K562 (cell line): ENCODE results near the gene CCDC137. TPM values are rescaled to one million over a fixed set of nuclear protein-coding genes. Genes with fewer than 3 reads are reported as not detected.

Source experiments
- ARID3B ChIP-seq: fragments of 250-450 bp; sonication (Bioruptor Pico); IDR thresholded peaks from 2 replicates; pipeline ENCODE4 v1.4.0; 2020; ENCODE audit warnings: borderline replicate concordance
- ASH1L ChIP-seq: fragments of 450-650 bp; IDR thresholded peaks from 2 replicates; pipeline ENCODE4 v1.6.1; 2018; ENCODE audit warnings: borderline replicate concordance, mild to moderate bottlenecking, low read depth; ENCODE audit not compliant: partially characterized antibody
- CREB3 ChIP-seq: fragments of 450-650 bp; conservative IDR thresholded peaks from 2 replicates; pipeline ENCODE4 v1.6.1; 2016; ENCODE audit warnings: missing genetic modification characterization, low read depth, mild to moderate bottlenecking, missing compliant biosample characterization, moderate library complexity
- ELK1 ChIP-seq: sonication (generic); formaldehyde crosslinking; IDR thresholded peaks from 2 replicates; pipeline ENCODE4 v1.8.1; 2022; ENCODE audit warnings: missing genetic modification reagents
- EP400 ChIP-seq: fragments of 450-650 bp; IDR thresholded peaks from 2 replicates; pipeline ENCODE4 v1.6.1; 2017; ENCODE audit warnings: antibody characterized with exemption, mild to moderate bottlenecking, moderate library complexity
- ETS1 ChIP-seq: conservative IDR thresholded peaks from 2 replicates; pipeline ENCODE4 v1.6.1; 2011; ENCODE audit warnings: low read depth, mild to moderate bottlenecking, low read length; ENCODE audit not compliant: control insufficient read depth
- KAT7 ChIP-seq: sonication (generic); formaldehyde crosslinking; IDR thresholded peaks from 2 replicates; pipeline ENCODE4 v1.8.0; 2022; ENCODE audit warnings: missing genetic modification reagents, mild to moderate bottlenecking, borderline replicate concordance
- MLLT1 ChIP-seq, 2 experiments: fragments of 450-650 bp; IDR thresholded peaks; 2 replicates each; pipeline ENCODE4 v1.6.1; 2016
- PKNOX1 ChIP-seq: fragments of 450-650 bp; IDR thresholded peaks from 2 replicates; pipeline ENCODE4 v1.6.1; 2016
- RBM39 ChIP-seq: fragments of 200-400 bp; formaldehyde crosslinking; optimal IDR thresholded peaks from 2 replicates; pipeline ENCODE3; 2018; ENCODE audit warnings: low read depth, low read length
- TCF3 ChIP-seq: sonication (generic); formaldehyde crosslinking; IDR thresholded peaks from 2 replicates; pipeline ENCODE4 v1.4.0; 2020; ENCODE audit warnings: mild to moderate bottlenecking, missing genetic modification reagents
- THAP7 ChIP-seq: fragments of 250-450 bp; sonication (Bioruptor Pico); IDR thresholded peaks from 2 replicates; pipeline ENCODE4 v1.5.0; 2021
- U2AF1 ChIP-seq: fragments of 200-400 bp; formaldehyde crosslinking; optimal IDR thresholded peaks from 2 replicates; pipeline ENCODE3; 2017; ENCODE audit warnings: mild to moderate bottlenecking, low read depth, low read length, moderate library complexity
- USF1 ChIP-seq: sonication (generic); formaldehyde crosslinking; IDR thresholded peaks from 2 replicates; pipeline ENCODE4 v1.9.0; 2022; ENCODE audit warnings: mild to moderate bottlenecking, missing genetic modification reagents
- WHSC1 ChIP-seq: IDR thresholded peaks from one replicate; pipeline ENCODE4 v1.6.1; 2012; ENCODE audit warnings: low read length, control low read depth, inconsistent platforms
- ZNF23 ChIP-seq: fragments of 250-450 bp; sonication (Bioruptor Pico); IDR thresholded peaks from 2 replicates; pipeline ENCODE4 v1.4.0; 2020; ENCODE audit warnings: mild to moderate bottlenecking
- polyA plus RNA-seq, 8 experiments: library from polyadenylated mRNA; depleted of rRNA in 4 of 8; stranded (reverse) in 5 of 8; unstranded in 3 of 8; fragments of >200 nt; fragmentation: Nextera tagmentation in 2 of 8; fragmentation: Illumina TruSeq in 1 of 8; extraction: Ambion mirVana in 2 of 8; extraction: Trizol in 1 of 8; gene quantifications; 2 replicates each; pipeline versions ENCODE4 v1.2.1 to v1.2.3, GENCODE V29; 2011 to 2014; ENCODE audit warnings: inconsistent platforms in 1 of 8, missing spikeins in 1 of 8
- total RNA-seq, 7 experiments: library from RNA; depleted of rRNA in 6 of 7; stranded (reverse); fragments of >200 nt in 6 of 7; fragmentation: Illumina TruSeq in 2 of 7; extraction: Trizol in 2 of 7; gene quantifications; 2 replicates each; pipeline versions ENCODE4 v1.2.1 to v1.2.3, GENCODE V29; 2011 to 2021; ENCODE audit warnings: low replicate concordance in 1 of 7

Gene CCDC137
- total and polyA plus RNA-seq, 9 of the 15 experiments (the other 6 are each of a cell fraction or from before 2014, with no cell fraction given): 2.3 to 68.1 (median 38.3) TPM

- TF ChIP-seq ASH1L: peak; percentile 88
- no peak for TF ChIP-seq CREB3 (tag)
- peak; percentile 78; the same call in 1 of the 2 replicates for TF ChIP-seq EP400
- peak; percentile 72 for TF ChIP-seq U2AF1
- TF ChIP-seq PKNOX1: peak; percentile 100
- peak; percentile 12; the same call in 1 of the 2 replicates for TF ChIP-seq USF1 (CRISPR knock-in tag)
- no peak for TF ChIP-seq ZNF23
- 0 out of 4 replicates have a peak, but pooled peaks of 1 of the 2 experiments have one; percentile 6 for TF ChIP-seq MLLT1 (IDR thresholded peaks at IDR 0.05)
- no peak for TF ChIP-seq ARID3B (CRISPR knock-in tag)
- no peak for TF ChIP-seq ELK1
- TF ChIP-seq THAP7 (CRISPR knock-in tag): 0 out of 2 replicates have a peak, but pooled peaks have one; percentile 52
- TF ChIP-seq WHSC1: no peak
- no peak; the same call in 1 of the 2 replicates for TF ChIP-seq TCF3 (CRISPR knock-in tag)
- TF ChIP-seq RBM39: no peak
- no peak for TF ChIP-seq KAT7
- TF ChIP-seq ETS1: peak; percentile 42; the same call in 1 of the 2 replicates
These were observed at the start of gene CCDC137, which contains the start of gene OXLD1 (continued) for GRCh38 chr17:81666342-81667191.
